Cardiac fibroblast (primary cell): ENCODE data around the gene HAUS8.

Experiments used
- DNase-seq, 2 donors: peaks; one replicate each; pipeline versions ENCODE4 v3.0.0 to v3.0.0-alpha.2; 2010; ENCODE audit warnings: low read depth in 2 of 2
- H3K4me3 ChIP-seq, 2 donors: replicated peaks in 1 of 2; 1 replicate in 1 of 2; 2 replicates in 1 of 2; pipeline ENCODE4 v1.5.1; 2011; ENCODE audit warnings: low read depth in 2 of 2, low read length in 2 of 2, mild to moderate bottlenecking in 2 of 2, moderate library complexity in 1 of 2
- TF ChIP-seq, protein P1 (sequence below): IDR thresholded peaks from one replicate; pipeline ENCODE4 v1.5.1; 2011; ENCODE audit warnings: low read depth, mild to moderate bottlenecking, low read length, inconsistent platforms

The HAUS8 gene

DNA sequence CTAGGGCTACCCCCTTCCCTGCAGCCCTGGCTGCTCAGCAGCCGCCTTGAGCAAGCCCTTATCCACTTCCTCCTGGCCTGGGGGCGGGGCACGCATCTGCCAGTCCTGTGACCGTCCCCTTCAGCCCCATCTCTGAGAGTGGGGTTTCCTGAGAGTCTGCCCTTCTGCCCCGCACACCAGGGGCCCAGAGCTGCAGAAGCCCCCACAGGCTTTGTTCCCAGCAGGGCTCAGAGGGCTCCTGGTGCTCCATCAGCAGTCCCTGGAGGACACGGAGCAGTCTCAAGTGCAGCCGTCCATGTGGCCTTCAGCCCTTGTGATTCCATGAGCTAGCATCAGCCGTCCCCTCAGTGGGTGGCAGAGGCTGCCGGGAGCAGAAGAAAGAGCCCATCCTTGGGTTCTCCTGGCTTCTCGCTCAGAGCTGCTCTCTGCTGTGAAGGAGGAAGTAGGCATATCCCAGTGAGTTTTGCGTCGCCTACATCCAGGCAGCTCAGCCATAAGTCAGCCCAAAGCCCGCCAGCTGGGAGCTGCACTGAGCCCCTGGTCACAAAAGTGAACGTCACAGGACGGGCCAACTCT lies 16.6 kb upstream of the HAUS8 start:
- no peak for DNase-seq
- TF ChIP-seq, protein P1, sequence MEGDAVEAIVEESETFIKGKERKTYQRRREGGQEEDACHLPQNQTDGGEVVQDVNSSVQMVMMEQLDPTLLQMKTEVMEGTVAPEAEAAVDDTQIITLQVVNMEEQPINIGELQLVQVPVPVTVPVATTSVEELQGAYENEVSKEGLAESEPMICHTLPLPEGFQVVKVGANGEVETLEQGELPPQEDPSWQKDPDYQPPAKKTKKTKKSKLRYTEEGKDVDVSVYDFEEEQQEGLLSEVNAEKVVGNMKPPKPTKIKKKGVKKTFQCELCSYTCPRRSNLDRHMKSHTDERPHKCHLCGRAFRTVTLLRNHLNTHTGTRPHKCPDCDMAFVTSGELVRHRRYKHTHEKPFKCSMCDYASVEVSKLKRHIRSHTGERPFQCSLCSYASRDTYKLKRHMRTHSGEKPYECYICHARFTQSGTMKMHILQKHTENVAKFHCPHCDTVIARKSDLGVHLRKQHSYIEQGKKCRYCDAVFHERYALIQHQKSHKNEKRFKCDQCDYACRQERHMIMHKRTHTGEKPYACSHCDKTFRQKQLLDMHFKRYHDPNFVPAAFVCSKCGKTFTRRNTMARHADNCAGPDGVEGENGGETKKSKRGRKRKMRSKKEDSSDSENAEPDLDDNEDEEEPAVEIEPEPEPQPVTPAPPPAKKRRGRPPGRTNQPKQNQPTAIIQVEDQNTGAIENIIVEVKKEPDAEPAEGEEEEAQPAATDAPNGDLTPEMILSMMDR, result no peak
- H3K4me3 ChIP-seq, result no peak overlapping the region

DNA sequence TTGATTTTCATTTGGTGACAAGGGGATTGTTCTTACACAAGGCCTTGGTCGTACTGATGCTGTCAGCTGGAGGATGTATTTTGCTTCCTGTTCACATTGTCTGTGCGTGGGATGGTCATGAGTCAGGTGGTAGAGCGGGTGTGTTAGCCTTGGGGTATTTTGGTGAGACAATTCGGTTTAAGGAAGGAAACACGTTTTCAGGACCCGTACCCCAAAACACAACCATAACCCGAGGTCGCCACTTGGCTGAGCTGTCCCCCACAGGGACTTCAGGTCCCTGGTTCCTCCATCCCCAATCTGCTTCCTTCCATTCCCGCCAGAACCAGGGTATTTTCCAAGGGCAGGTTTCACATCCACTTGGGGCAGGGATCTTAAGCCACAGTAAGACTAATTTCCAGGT lies 15.3 kb upstream of the HAUS8 start:
- no peak overlapping the region for H3K4me3 ChIP-seq
- TF ChIP-seq, protein P1, result no peak
- peak; percentile 49 to 83 for DNase-seq

DNA sequence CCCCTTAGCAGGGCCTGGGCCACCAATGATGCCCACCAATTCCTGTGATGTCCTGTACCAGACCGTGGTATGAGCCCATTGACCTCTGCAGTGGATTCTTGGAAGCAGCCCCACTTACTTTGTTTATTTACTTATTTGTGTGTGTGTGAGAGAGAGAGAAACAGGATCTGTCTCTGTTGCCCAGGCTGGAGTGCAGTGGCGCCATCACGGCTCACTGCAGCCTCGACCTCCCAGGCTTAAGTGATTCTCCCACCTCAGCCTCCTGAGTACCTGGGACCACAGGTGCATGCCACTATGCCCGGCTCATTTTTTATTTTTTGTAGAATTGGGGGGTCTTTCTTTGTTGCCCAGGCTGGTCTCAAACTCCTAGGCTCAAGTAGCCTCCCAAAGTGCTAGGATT lies 13.3 kb upstream of the HAUS8 start:
- DNase-seq, result no peak
- TF ChIP-seq, protein P1, result no peak

DNA sequence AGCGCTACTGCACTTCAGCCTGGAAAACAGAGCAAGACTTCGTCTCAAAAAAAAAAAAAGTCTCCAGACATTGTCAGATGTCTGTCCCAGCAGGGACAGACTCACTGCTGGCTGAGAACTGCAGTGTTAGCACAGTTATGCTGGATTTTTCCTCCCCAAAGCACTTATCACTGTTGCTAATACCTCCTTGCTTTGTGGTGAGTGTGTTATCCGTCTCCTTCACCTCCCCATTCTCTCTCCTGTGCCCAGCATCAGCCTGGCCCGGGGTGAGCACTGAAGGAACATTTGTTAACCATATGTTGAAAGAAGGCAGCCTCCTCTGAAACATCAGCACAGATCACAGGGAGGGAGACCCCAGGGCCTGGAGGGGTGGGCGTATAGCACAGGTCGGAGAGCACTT lies 11.6 kb upstream of the HAUS8 start:
- DNase-seq, result no peak
- TF ChIP-seq, protein P1, result no peak
- H3K4me3 ChIP-seq, result no peak overlapping the region

More for the DNA sequence above, 13.3 kb upstream of the HAUS8 start:
- H3K4me3 ChIP-seq, result no peak overlapping the region

DNA sequence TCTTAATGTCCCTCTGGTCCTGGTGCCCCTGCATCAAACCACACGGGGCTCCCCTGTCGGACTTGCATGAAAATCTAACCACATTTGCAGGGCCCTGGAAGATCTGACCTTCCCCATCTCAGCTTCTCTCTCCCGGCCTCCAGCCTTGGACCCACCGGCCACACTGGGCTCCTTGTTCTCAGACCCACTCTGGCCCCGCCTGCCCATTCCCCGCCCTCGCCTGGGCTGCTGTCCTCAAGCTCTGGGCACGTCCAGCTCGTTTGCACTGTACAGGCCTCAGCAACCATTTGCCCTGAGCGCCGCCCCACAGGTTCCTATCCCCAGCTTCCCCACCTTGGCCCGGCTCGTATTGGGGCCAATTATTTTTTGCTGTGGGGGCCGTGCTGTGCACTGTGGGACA lies 10.9 kb upstream of the HAUS8 start:
- no peak for DNase-seq
- no peak overlapping the region for H3K4me3 ChIP-seq
- TF ChIP-seq, protein P1, result no peak

DNA sequence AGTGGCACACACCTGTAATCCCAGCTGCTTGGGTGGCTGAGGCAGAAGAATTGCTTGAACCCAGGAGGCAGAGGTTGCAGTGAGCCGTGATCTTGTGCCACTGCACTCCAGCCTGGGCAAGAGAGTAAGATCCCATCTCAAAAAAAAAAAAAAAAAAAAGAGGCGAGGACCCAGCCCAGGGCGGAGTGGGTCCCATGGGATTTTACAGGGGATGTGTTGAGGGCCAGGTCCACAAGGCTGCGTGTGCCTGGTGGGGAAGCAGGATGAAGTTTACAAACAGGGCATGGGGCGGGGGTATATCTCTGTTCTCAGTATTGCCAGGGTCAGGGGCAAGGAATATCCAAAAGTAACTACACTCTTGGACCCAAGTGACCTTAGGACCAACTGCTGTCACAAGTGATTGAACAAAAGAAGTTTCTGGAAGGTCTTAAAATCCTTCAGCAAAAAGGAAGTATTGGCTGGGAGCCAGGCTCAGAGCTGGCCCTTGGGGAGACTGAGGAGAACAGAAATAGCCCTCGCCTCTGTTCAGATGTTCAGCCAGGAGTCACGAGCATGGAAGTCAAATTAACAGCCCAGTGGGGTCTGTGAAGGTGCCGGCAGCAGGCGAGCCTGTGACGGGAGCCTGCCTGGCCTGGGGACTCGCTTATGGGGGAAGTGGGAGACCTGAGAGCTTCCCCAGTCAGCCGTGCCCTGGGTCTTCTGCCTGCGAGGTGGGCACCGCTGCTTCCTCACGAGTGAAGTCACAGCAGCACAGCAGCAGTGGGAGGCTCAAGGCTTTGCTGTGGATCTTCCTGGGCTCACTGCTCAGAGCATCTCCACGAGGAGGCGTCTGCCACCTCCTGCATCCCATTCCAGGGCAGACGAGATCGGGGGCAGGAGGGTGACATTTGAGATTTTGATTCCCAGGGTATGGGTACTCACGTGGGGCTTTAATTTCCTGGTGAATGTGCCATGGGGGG lies 6.7 kb upstream of the HAUS8 start:
- H3K4me3 ChIP-seq, result no peak overlapping the region
- TF ChIP-seq, protein P1, result no peak
- DNase-seq, result peak in 1 of 2 donors; percentile 53
